Measurements from ENCODE around the gene OR52E4. TPM values are rescaled to one million over a fixed set of nuclear protein-coding genes. Genes with fewer than 3 reads are reported as not detected.

OR52E4 gene
- total RNA-seq, 1 experiment from 2014 or later = not detected

DNA sequence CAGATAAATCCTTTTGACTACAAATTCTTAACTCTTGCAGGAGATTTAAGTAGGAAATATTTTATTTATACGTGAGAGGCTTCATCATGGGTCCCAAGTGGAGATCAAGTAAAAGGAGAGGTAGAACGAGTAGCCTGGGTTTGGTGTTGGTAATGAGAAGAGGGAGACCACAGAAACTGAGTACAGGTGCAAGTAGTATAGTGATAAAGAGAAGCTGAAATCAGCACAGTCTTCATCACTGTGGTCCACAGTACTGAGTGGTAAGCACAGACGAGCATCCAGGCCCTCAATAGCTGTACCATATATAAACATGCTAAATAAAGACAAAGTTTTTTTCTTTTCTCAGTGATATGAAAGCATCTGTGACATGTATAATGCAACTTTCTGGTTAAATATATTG is 6.7 kb downstream of the OR52E4 start:
- no peak overlapping the region for H3K27ac ChIP-seq (ENCODE audit: low read depth, low read length, poor library complexity, severe bottlenecking)
- H3K4me1 ChIP-seq (ENCODE audit: insufficient read depth, low read length, poor library complexity, severe bottlenecking) = no peaks in the 10 kb centered on the region
- ChIA-PET CTCF (no interaction called here), POLR2A (ENCODE audit: low non-redundant PET) (no interaction called here)
- H3K9me3 ChIP-seq (ENCODE audit: low read depth, low read length, poor library complexity, severe bottlenecking) = no peaks in the 10 kb centered on the region
- no TSS peak for BruUV-seq (replicated peaks)
- no peak for TF ChIP-seq EZH2 (IDR thresholded peaks at IDR 0.05; ENCODE audit: borderline replicate concordance, low read depth, low read length, poor library complexity, severe bottlenecking)
- TF ChIP-seq, protein P1, sequence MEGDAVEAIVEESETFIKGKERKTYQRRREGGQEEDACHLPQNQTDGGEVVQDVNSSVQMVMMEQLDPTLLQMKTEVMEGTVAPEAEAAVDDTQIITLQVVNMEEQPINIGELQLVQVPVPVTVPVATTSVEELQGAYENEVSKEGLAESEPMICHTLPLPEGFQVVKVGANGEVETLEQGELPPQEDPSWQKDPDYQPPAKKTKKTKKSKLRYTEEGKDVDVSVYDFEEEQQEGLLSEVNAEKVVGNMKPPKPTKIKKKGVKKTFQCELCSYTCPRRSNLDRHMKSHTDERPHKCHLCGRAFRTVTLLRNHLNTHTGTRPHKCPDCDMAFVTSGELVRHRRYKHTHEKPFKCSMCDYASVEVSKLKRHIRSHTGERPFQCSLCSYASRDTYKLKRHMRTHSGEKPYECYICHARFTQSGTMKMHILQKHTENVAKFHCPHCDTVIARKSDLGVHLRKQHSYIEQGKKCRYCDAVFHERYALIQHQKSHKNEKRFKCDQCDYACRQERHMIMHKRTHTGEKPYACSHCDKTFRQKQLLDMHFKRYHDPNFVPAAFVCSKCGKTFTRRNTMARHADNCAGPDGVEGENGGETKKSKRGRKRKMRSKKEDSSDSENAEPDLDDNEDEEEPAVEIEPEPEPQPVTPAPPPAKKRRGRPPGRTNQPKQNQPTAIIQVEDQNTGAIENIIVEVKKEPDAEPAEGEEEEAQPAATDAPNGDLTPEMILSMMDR (conservative IDR thresholded peaks at IDR 0.05; ENCODE audit: low read depth, low read length) = no peak
- intact Hi-C loops (cut with micrococcal nuclease; ENCODE audit: unreplicated experiment) = loop anchor here (10.0 kb wide), 1 partner anchor 762 kb away; no protein-coding TSS in a partner anchor
- no peak overlapping the region for H3K4me3 ChIP-seq (ENCODE audit: low read depth, low read length, poor library complexity, severe bottlenecking)
- no peak for DNase-seq (ENCODE audit: low spot score)
- H3K36me3 ChIP-seq (ENCODE audit: insufficient read depth, low read length, poor library complexity, severe bottlenecking) = no peaks in the 10 kb centered on the region
- H3K27me3 ChIP-seq (replicated peaks; ENCODE audit: insufficient read depth, low read depth, low read length, poor library complexity) = no peaks in the 10 kb centered on the region

DNA sequence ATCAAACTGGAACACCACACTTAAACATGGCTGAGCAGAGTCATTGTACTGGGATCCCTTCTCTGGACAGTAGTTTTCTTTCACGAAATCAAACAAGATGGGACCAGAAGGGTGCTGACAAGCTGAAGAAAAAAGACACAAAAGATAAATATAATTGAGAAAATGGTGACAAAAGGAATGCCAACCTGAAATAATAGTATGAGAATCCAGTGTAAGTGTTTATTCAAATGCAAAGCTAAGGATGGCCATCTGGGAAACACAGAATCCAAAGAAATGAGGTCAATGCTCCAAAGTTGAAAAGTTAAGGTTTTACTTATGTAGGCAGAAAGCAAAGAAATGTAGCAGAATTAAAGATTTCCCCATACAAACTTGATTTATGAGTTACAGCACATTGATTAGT is 7.2 kb downstream of the OR52E4 start:
- ChIA-PET CTCF (no interaction called here), POLR2A (ENCODE audit: low non-redundant PET) (no interaction called here)
- intact Hi-C loops (cut with micrococcal nuclease; ENCODE audit: unreplicated experiment) = loop anchor here (10.0 kb wide), 1 partner anchor 763 kb away; no protein-coding TSS in a partner anchor
- Histone ChIP-seq H3K4me1 (ENCODE audit: insufficient read depth, low read length, poor library complexity, severe bottlenecking) (no peaks in the 10 kb centered on the region), H3K36me3 (ENCODE audit: insufficient read depth, low read length, poor library complexity, severe bottlenecking) (no peaks in the 10 kb centered on the region), H3K27ac (ENCODE audit: low read depth, low read length, poor library complexity, severe bottlenecking) (no peak overlapping the region), H3K9me3 (ENCODE audit: low read depth, low read length, poor library complexity, severe bottlenecking) (no peaks in the 10 kb centered on the region), H3K4me3 (ENCODE audit: low read depth, low read length, poor library complexity, severe bottlenecking) (no peak overlapping the region), H3K27me3 (replicated peaks; ENCODE audit: insufficient read depth, low read depth, low read length, poor library complexity) (no peaks in the 10 kb centered on the region)
- TF ChIP-seq, protein P1 (conservative IDR thresholded peaks at IDR 0.05; ENCODE audit: low read depth, low read length) = no peak
- no peak for DNase-seq (ENCODE audit: low spot score)
- BruUV-seq (replicated peaks) = no TSS peak

DNA sequence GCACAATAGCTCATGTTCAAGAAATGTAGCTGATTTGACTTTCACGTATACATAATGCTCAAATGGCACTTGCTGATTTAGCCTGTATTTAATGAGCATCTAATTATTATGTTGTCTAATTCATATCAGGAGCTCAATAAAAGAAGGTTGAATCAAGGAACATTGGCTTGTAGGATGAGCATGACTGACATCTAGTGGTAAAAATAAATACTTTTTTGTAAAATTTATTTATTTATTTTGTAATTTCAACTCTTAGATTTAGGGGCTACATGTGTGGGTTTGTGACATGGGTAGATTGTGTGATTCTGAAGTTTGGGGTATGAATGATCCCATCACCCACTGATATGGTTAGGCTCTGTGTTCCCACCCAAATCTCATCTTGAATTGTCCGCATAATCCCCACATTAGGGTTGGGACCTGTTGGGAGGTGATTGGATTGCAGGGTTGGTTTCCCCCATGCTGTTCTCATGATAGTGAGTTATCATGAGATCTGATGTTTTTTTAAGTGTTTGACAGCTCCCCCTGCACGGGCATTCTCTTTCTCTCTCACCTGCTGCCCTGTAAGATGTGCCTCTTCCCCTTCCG is 10.9 kb downstream of the OR52E4 start:
- H3K27ac ChIP-seq (ENCODE audit: low read depth, low read length, poor library complexity, severe bottlenecking) = no peak overlapping the region
- no peaks in the 10 kb centered on the region for H3K4me1 ChIP-seq (ENCODE audit: insufficient read depth, low read length, poor library complexity, severe bottlenecking)
- ChIA-PET CTCF (interaction anchor here (1.0 kb wide), 2 partner anchors 292 to 471 kb away, joined by 3 read pairs; no protein-coding TSS in a partner anchor), POLR2A (ENCODE audit: low non-redundant PET) (no interaction called here)
- TF ChIP-seq EZH2 (IDR thresholded peaks at IDR 0.05; ENCODE audit: borderline replicate concordance, low read depth, low read length, poor library complexity, severe bottlenecking) = no peak
- TF ChIP-seq, protein P1 (conservative IDR thresholded peaks at IDR 0.05; ENCODE audit: low read depth, low read length) = peak; percentile 49
- peak; percentile 6 for DNase-seq (ENCODE audit: low spot score)
- BruUV-seq (replicated peaks) = no TSS peak
- H3K9me3 ChIP-seq (ENCODE audit: low read depth, low read length, poor library complexity, severe bottlenecking) = no peaks in the 10 kb centered on the region
- no peaks in the 10 kb centered on the region for H3K36me3 ChIP-seq (ENCODE audit: insufficient read depth, low read length, poor library complexity, severe bottlenecking)
- intact Hi-C loops (cut with micrococcal nuclease; ENCODE audit: unreplicated experiment) = loop anchor here (10.0 kb wide), 1 partner anchor 287 kb away; no protein-coding TSS in a partner anchor
- no peak overlapping the region for H3K4me3 ChIP-seq (ENCODE audit: low read depth, low read length, poor library complexity, severe bottlenecking)
- no peaks in the 10 kb centered on the region for H3K27me3 ChIP-seq (replicated peaks; ENCODE audit: insufficient read depth, low read depth, low read length, poor library complexity)

All from A673 (cell line).